Measurements from ENCODE around the gene PRDM16. TPM values are rescaled to one million over a fixed set of nuclear protein-coding genes. Genes with fewer than 3 reads are reported as not detected.

The PRDM16 gene
- polyA plus RNA-seq, 1 donor (not counting 4 experiments of a cell fraction or from before 2014, with no cell fraction given) = 0.05 TPM

- DNase-seq (ENCODE audit: low read depth, low spot score) = no peak
- no peak overlapping the region for H3K4me2 ChIP-seq (ENCODE audit: control insufficient read depth, extremely low read depth, insufficient read depth, low read depth, low read length)
- H3K36me3 ChIP-seq (ENCODE audit: control insufficient read depth in 2 of 2, extremely low read depth in 1 of 2, insufficient read depth in 2 of 2, low read length in 2 of 2) = no peaks in the 10 kb centered on the region
- TF ChIP-seq EZH2 (IDR thresholded peaks at IDR 0.05; ENCODE audit: low read length) (no peak), CTCF (optimal IDR thresholded peaks at IDR 0.05 in 1 of 3, IDR thresholded peaks at IDR 0.05 in 1 of 3, conservative IDR thresholded peaks at IDR 0.05 in 1 of 3; ENCODE audit: extremely low read depth in 1 of 3, insufficient read depth in 2 of 3, low read length in 3 of 3) (no peak)
- no peak overlapping the region for H3K27ac ChIP-seq (ENCODE audit: control insufficient read depth, insufficient read depth, low read length)
- peaks cover 6% of the 10 kb centered on the region for H3K9me3 ChIP-seq (ENCODE audit: control insufficient read depth, low read depth, low read length)
- H3K4me1 ChIP-seq (ENCODE audit: control insufficient read depth, extremely low read depth, insufficient read depth, low read length) = no peaks in the 10 kb centered on the region
- FAIRE-seq = no peak
- dilution Hi-C loops (cut with MboI; ENCODE audit: extremely low pct_ligation_motif_present, low sequenced_read_pairs) = no loop called here
- H2AFZ ChIP-seq (ENCODE audit: control insufficient read depth, low read length) = no peak overlapping the region
- H3K4me3 ChIP-seq (ENCODE audit: control insufficient read depth in 2 of 3, extremely low read depth in 1 of 3, insufficient read depth in 2 of 3, low read depth in 1 of 3, low read length in 3 of 3) = no peak overlapping the region
- no peaks in the 10 kb centered on the region for H3K27me3 ChIP-seq (ENCODE audit: control insufficient read depth, extremely low read depth, insufficient read depth, low read length)
- no peaks in the 10 kb centered on the region for H3K79me2 ChIP-seq (ENCODE audit: control insufficient read depth, insufficient read depth, low read length)
- no peaks in the 10 kb centered on the region for H4K20me1 ChIP-seq (ENCODE audit: control insufficient read depth, extremely low read depth, insufficient read depth, low read length)
- no peak overlapping the region for H3K9ac ChIP-seq (ENCODE audit: control insufficient read depth, extremely low read depth, insufficient read depth, low read length)
- no peaks in the 10 kb centered on the region for H3K9me1 ChIP-seq (ENCODE audit: control insufficient read depth, extremely low read depth, insufficient read depth, low read length)
Observed at GRCh38 chr1:3175486-3175885, 106.5 kb downstream of the PRDM16 start.

- Histone ChIP-seq H3K36me3 (ENCODE audit: control insufficient read depth in 2 of 2, extremely low read depth in 1 of 2, insufficient read depth in 2 of 2, low read length in 2 of 2) (no peaks in the 10 kb centered on the region), H3K4me2 (ENCODE audit: control insufficient read depth, extremely low read depth, insufficient read depth, low read depth, low read length) (no peak overlapping the region), H2AFZ (ENCODE audit: control insufficient read depth, low read length) (no peak overlapping the region), H3K9me3 (ENCODE audit: control insufficient read depth, low read depth, low read length) (peaks cover 8% of the 10 kb centered on the region), H3K4me3 (ENCODE audit: control insufficient read depth in 2 of 3, extremely low read depth in 1 of 3, insufficient read depth in 2 of 3, low read depth in 1 of 3, low read length in 3 of 3) (no peak overlapping the region), H3K9me1 (ENCODE audit: control insufficient read depth, extremely low read depth, insufficient read depth, low read length) (no peaks in the 10 kb centered on the region), H3K79me2 (ENCODE audit: control insufficient read depth, insufficient read depth, low read length) (no peaks in the 10 kb centered on the region), H3K9ac (ENCODE audit: control insufficient read depth, extremely low read depth, insufficient read depth, low read length) (no peak overlapping the region), H3K27me3 (ENCODE audit: control insufficient read depth, extremely low read depth, insufficient read depth, low read length) (no peaks in the 10 kb centered on the region), H4K20me1 (ENCODE audit: control insufficient read depth, extremely low read depth, insufficient read depth, low read length) (no peaks in the 10 kb centered on the region), H3K27ac (ENCODE audit: control insufficient read depth, insufficient read depth, low read length) (no peak overlapping the region), H3K4me1 (ENCODE audit: control insufficient read depth, extremely low read depth, insufficient read depth, low read length) (no peaks in the 10 kb centered on the region)
- dilution Hi-C loops (cut with MboI; ENCODE audit: extremely low pct_ligation_motif_present, low sequenced_read_pairs) = no loop called here
- no peak for DNase-seq (ENCODE audit: low read depth, low spot score)
- no peak for FAIRE-seq
- TF ChIP-seq EZH2 (IDR thresholded peaks at IDR 0.05; ENCODE audit: low read length) (no peak), CTCF (optimal IDR thresholded peaks at IDR 0.05 in 1 of 3, IDR thresholded peaks at IDR 0.05 in 1 of 3, conservative IDR thresholded peaks at IDR 0.05 in 1 of 3; ENCODE audit: extremely low read depth in 1 of 3, insufficient read depth in 2 of 3, low read length in 3 of 3) (no peak)
Observed at GRCh38 chr1:3176028-3176427, 107.0 kb downstream of the PRDM16 start.
